Smooth muscle cell (in vitro differentiated cells): Measurements from ENCODE around the gene RPS3. TPM values are rescaled to one million over a fixed set of nuclear protein-coding genes. Genes with fewer than 3 reads are reported as not detected.

Source experiments
- DNase-seq: peaks from one replicate; lab custom pipeline; 2025; ENCODE audit not compliant: unreplicated experiment; lab: John Stamatoyannopoulos, UW
- H2AFZ ChIP-seq: fragments of 200-600 bp; sonication (generic); 2 replicates; pipeline ENCODE4 v1.6.0; 2016; ENCODE audit warnings: antibody characterized with exemption, low read depth, mild to moderate bottlenecking
- H3F3A ChIP-seq: fragments of 200-600 bp; sonication (generic); 2 replicates; pipeline ENCODE4 v1.6.0; 2017; ENCODE audit warnings: antibody characterized with exemption, low read depth
- H3K27ac ChIP-seq: fragments of 200-600 bp; sonication (generic); 2 replicates; pipeline ENCODE4 v1.5.1; 2016; ENCODE audit warnings: low read depth, mild to moderate bottlenecking
- H3K27me3 ChIP-seq: fragments of 200-600 bp; sonication (generic); 2 replicates; pipeline ENCODE4 v1.6.1; 2016; ENCODE audit warnings: low read depth, mild to moderate bottlenecking
- H3K36me3 ChIP-seq: fragments of 200-600 bp; sonication (generic); 2 replicates; pipeline ENCODE4 v1.5.1; 2016; ENCODE audit warnings: low read depth
- H3K4me1 ChIP-seq: fragments of 200-600 bp; sonication (generic); 2 replicates; pipeline ENCODE4 v1.5.1; 2016; ENCODE audit warnings: low read depth
- H3K4me2 ChIP-seq: fragments of 200-600 bp; sonication (generic); 2 replicates; pipeline ENCODE4 v1.6.0; 2016; ENCODE audit warnings: mild to moderate bottlenecking
- H3K4me3 ChIP-seq: fragments of 200-600 bp; sonication (generic); 2 replicates; pipeline ENCODE4 v1.5.1; 2016; ENCODE audit warnings: mild to moderate bottlenecking
- H3K79me2 ChIP-seq: fragments of 200-600 bp; sonication (generic); 2 replicates; pipeline ENCODE4 v1.6.0; 2016; ENCODE audit warnings: low read depth, mild to moderate bottlenecking
- H3K9ac ChIP-seq: fragments of 200-600 bp; sonication (generic); 2 replicates; pipeline ENCODE4 v1.6.0; 2016; ENCODE audit warnings: low read depth
- H3K9me3 ChIP-seq: fragments of 200-600 bp; sonication (generic); replicated peaks from 2 replicates; pipeline ENCODE4 v1.5.1; 2016; ENCODE audit warnings: low read depth
- H4K20me1 ChIP-seq: fragments of 200-600 bp; sonication (generic); 2 replicates; pipeline ENCODE4 v1.6.0; 2016; ENCODE audit warnings: low read depth
- CTCF ChIP-seq: fragments of 200-600 bp; sonication (generic); IDR thresholded peaks from 2 replicates; pipeline ENCODE4 v1.5.1; 2017; ENCODE audit warnings: borderline replicate concordance, mild to moderate bottlenecking, antibody characterized with exemption; ENCODE audit not compliant: insufficient read depth, poor library complexity, severe bottlenecking
- WGBS: methylation state at CpG from one replicate; pipeline ENCODE4 v1.1.7; 2016; ENCODE audit warnings: low lambda C conversion rate; 5-methylcytosine and 5-hydroxymethylcytosine counted together
- polyA plus RNA-seq: library from polyadenylated mRNA; unstranded; fragments of >200 nt; fragmentation: Nextera tagmentation; extraction: Ambion mirVana; gene quantifications from 2 replicates; pipeline ENCODE4 v1.2.1, GENCODE V29; 2016
- total RNA-seq: library from RNA; depleted of rRNA; stranded (reverse); fragments of >200 nt; gene quantifications from 2 replicates; pipeline ENCODE4 v1.2.3, GENCODE V29; 2014

Gene RPS3
- total and polyA plus RNA-seq, 2 experiments from 2014 or later: 794 to 989 TPM

GRCh38 chr11:75436806-75437205 is 37.5 kb downstream of the RPS3 start:
- H3K9ac ChIP-seq: no peak overlapping the region
- no peak overlapping the region for H3K4me3 ChIP-seq
- H3K36me3 ChIP-seq: no peaks in the 10 kb centered on the region
- no peaks in the 10 kb centered on the region for H3F3A ChIP-seq
- TF ChIP-seq CTCF: no peak
- H3K9me3 ChIP-seq: no peaks in the 10 kb centered on the region
- peaks cover 6% of the 10 kb centered on the region for H3K4me1 ChIP-seq
- 91% methylated on average over 9 of the region's 9 CpGs for WGBS
- no peaks in the 10 kb centered on the region for H3K79me2 ChIP-seq
- H4K20me1 ChIP-seq: no peaks in the 10 kb centered on the region
- peaks cover 21% of the 10 kb centered on the region for H3K27me3 ChIP-seq
- H2AFZ ChIP-seq: no peak overlapping the region
- no peak for DNase-seq
- no peak overlapping the region for H3K4me2 ChIP-seq
- H3K27ac ChIP-seq: no peak overlapping the region

- 91% methylated on average over 13 of the region's 13 CpGs for WGBS
- Histone ChIP-seq H3K79me2 (no peaks in the 10 kb centered on the region), H4K20me1 (no peaks in the 10 kb centered on the region), H3K4me3 (no peak overlapping the region), H2AFZ (no peak overlapping the region), H3K9ac (no peak overlapping the region), H3K4me1 (no peaks in the 10 kb centered on the region), H3K27ac (no peak overlapping the region), H3K27me3 (peaks cover 10% of the 10 kb centered on the region), H3F3A (no peaks in the 10 kb centered on the region), H3K9me3 (no peaks in the 10 kb centered on the region), H3K4me2 (no peak overlapping the region), H3K36me3 (no peaks in the 10 kb centered on the region)
- TF ChIP-seq CTCF: no peak
- DNase-seq: no peak
These were observed 38.8 kb downstream of the RPS3 start for GRCh38 chr11:75437966-75438659.

GRCh38 chr11:75439026-75439425 is 39.7 kb downstream of the RPS3 start:
- H2AFZ ChIP-seq: no peak overlapping the region
- no peak overlapping the region for H3K4me3 ChIP-seq
- no peaks in the 10 kb centered on the region for H4K20me1 ChIP-seq
- 81% methylated on average over 14 of the region's 14 CpGs for WGBS
- H3K9me3 ChIP-seq: no peaks in the 10 kb centered on the region
- H3K27me3 ChIP-seq: peaks cover under 1% of the 10 kb centered on the region
- H3K27ac ChIP-seq: no peak overlapping the region
- no peak overlapping the region for H3K9ac ChIP-seq
- H3K4me1 ChIP-seq: no peaks in the 10 kb centered on the region
- TF ChIP-seq CTCF: no peak
- H3K36me3 ChIP-seq: no peaks in the 10 kb centered on the region
- DNase-seq: no peak
- no peaks in the 10 kb centered on the region for H3K79me2 ChIP-seq
- H3K4me2 ChIP-seq: no peak overlapping the region
- no peaks in the 10 kb centered on the region for H3F3A ChIP-seq
